HG03159 (cell line): ENCODE results near the gene CNBP.
"Not testable (repeated sequence)": the region's sequence is repeated elsewhere in the genome, so short reads cannot be mapped to it uniquely, and the experiment has no call there.

ENCODE experiments used
- ATAC-seq: cut with Tn5 transposase; IDR thresholded peaks from one replicate; pipeline ENCODE4 v1.9.1; 2021; ENCODE audit warnings: mild to moderate bottlenecking, moderate library complexity; ENCODE audit not compliant: unreplicated experiment

CNBP gene

DNA sequence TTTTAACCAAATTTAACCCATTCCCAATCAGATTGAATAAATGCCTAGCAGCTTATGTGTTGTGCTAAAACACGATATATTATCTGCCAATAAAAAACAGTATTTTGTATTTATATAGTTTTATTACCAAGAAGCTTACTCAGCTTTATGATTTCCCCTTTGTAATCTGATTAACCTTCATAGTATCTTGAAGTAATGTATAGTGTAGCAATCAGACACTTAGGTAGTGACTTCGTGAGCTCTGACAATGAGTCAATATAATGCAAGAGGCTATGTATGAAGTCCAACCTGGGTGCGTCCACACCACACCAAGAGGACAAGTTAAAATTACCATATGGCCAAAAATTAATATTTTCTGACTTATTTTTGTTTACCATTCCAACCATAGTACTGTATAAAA is 2.1 kb upstream of the CNBP start:
- no peak for ATAC-seq

DNA sequence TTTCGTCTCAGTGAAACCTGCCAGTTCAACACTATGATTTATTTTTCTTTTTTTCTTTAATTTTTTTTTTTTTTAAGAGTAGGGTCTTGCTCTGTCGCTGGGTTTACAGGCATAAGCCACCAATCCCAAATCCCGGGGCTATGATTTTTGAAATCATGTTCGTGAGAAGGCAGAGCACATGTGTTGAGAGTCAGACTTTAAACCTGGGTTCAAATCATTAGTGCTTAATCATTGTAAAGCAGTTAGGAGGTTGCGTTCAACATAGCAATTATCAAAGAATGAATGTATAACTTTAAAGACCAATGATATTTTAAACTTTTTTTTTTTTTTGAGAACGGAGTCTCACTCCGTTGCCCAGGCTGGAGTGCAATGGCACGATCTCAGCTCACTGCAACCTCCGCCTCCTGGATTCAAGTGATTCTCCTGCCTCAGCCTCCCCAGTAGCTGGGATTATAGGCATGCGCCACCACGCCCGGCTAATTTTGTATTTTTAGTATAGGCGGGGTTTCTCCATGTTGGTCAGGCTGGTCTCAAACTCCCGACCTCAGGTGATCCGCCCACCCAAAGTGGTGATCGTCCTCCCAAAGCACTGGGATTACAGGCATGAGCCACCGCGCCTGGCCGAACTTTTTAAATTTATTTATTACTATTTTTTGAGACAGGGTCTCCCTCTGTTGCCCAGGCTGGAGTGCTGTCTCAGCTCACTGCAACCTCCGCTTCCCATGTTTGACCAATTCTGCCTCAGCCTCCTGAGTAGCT is 1.3 kb upstream of the CNBP start:
- ATAC-seq, result not testable (repeated sequence)

DNA sequence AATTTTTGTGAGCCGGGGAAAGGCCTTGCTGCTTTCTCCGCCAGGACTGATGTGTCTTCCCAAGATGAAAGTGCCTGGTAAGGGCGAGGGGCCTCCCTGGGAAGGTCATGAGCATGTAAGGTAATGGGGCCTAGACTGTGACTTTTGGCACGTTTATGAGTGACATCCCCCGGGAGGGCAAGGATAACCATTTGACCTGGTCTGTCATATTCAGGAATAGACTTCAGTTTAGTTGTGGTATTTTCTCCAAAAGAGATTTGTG is 631 bp upstream of the CNBP start:
- peak; percentile 16 for ATAC-seq

DNA sequence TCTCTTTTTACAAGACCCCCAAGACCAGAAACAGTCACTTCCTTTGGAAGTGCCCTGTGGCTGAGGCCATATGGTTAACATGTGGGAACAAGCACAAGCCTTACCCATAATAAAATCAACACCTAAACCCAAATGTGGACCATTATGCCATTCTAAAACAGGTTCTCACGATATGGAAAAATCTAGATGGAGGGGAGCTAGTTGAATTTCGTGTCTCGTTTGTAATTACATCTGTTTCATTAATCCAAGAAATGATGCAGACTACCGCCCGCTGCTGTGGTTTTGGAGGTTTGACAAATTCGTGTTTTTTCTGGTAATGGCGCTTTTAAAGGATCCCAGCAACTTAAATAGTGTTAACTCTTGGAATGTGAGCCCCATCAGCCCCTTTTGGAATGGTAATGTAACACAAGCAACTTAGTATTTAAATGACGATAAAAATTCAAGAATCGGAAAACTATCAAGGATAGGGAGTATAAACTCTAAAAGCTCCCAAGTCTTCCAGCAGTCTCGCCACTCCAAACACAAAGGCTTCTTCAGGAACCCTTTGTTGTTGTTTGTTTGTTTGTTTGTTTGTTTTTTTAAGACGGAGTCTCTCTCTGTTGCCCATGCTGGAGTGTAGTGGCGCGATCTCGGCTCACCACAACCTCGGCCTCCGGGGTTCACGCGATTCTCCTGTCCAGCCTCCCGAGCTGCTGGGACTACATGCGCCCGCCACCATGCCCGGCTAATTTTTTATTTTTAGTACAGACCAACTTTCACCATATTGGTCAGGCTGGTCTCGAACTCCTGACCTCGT is 1.1 kb downstream of the CNBP start:
- no peak for ATAC-seq

DNA sequence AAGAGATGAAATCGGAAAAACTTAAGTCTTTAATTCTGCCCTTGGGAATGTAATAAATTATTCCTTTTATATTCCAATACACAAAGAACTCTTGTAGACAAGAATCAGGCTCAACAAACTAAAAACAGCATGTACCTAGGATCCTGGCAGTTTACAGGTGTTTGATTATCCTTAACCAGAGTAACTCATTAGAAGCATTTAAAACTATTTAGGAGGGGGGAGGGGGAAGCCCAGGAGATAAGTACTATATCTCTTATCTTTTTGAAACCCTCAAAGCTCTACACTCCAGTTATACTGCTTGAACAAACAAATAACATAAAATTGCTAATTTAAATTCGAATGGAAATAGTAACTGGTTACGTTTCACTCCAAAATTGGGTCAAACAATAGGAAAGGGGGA is 1.9 kb downstream of the CNBP start:
- no peak for ATAC-seq

DNA sequence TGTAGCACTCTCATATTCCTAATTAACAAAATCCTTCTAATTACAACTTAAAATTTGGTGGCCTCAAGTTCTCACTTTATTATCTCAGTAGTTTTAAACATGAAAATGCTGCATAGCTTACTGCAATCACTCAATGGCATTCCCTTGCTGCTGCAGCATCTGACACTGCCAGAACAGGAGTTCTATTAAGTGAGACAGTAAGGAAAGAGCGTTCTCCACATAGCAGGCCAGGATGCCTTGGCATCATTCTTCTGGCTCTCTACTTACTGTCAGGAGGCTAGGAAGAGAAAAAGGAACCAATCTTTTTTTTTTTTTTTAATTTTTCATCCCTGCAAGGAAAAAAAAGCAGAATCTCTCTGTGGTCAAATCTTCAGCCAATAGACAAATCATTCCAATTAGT is 3.2 kb downstream of the CNBP start:
- no peak for ATAC-seq

DNA sequence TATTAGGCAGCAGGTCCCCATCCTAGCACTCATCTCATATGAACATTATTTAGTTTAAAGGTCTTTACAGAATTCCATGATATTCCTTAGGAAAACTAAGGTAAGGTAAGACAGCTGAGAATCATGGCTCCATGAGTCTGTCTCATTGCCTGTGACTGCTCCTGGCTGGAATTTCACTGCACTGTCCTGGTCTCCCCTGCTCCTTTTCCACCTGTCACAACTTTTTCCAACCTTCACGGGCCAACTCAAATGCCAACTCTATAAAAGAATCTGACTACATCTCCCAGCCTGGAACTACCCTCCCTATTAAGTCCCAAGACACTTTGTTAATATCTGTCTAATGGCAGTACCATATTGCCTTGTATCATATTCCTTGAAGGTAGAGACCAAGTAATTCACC is 7.6 kb downstream of the CNBP start:
- ATAC-seq, result no peak

DNA sequence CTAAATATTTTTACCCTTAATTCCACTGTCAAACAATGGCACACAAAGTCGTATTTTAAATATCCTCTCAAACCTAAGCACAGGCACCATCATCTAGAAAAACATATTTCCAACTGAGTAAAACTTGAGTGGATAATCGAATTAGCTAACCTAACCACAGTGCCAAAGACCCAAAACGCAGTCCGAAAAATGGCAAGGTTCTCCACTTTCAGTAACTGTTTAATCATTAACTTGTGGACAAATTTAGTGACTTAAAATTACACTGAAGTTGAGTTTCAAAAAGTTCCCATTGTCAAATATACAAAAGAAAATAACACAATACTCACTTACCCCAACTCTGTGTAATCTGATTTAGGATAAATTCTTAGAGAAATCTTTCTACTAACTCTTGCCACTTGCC is 10.0 kb downstream of the CNBP start:
- no peak for ATAC-seq

DNA sequence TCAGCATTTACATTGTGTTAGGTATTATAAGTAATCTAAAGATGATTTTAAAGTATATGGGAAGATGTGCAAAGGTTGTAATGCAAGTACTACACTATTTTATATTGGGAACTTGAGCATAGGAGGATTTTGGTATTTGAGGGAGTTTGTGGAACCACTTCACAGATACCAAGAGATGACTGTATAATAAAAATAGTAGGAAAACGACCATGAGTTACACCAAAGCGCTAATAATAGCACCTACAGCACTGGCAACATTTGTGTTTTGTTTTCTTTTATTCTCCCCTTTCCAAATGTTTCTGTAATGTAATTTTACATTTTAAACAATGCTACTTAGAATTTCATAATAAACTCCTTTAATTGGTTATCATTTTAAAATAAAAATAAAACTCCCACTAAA is 10.5 kb downstream of the CNBP start:
- no peak for ATAC-seq

DNA sequence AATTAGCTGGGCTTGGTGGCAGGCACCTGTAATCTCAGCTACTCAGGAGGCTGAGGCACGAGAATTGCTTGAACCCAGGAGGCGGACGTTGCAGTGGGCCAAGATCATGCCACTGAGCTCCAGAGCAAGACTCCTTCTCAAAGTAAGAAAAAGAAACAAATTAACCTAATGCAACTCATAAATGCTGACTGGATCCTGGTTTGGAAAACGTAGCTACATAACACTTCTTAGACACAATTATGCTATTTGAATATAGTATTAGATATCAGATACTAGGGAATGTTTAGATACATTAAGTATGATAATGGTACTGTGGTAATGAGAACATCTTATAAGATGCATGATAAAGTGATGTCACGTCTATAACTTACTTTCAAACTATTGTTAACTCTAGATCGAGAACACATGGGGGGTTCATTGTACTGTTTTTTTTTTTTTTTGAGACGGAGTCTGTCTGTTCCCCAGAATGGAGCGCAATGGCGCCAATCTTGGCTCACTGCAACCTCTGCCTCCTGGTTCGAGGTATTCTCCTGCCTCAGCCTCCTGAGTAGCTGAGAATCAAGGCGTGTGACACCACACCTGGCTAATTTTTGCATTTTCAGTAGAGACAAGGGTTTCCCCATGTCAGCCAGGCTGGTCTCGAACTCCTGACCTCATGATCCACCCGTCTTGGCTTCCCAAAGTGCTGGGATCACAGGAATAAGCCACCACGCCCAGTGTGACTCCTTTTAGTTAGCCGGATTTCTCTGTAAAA is 16.9 kb downstream of the CNBP start:
- no peak for ATAC-seq

DNA sequence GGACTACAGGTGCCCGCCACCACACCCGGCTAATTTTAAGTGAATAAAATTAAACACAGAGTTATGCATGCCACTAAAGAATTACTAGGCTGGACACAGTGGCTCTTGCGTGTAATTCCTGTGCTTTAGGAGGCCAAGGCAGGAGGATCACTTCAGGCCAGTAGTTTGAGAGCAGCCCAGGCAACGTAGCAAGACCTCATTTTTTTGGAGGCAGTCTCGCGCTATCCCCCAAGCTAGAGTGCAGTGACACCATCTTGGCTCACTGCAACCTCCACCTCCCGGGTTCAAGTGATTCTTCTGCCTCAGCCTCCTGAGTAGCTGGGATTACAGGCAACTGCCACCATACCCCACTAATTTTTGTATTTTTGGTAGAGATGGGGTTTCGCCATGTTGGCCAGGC is 18.1 kb downstream of the CNBP start:
- ATAC-seq, result not testable (repeated sequence)

DNA sequence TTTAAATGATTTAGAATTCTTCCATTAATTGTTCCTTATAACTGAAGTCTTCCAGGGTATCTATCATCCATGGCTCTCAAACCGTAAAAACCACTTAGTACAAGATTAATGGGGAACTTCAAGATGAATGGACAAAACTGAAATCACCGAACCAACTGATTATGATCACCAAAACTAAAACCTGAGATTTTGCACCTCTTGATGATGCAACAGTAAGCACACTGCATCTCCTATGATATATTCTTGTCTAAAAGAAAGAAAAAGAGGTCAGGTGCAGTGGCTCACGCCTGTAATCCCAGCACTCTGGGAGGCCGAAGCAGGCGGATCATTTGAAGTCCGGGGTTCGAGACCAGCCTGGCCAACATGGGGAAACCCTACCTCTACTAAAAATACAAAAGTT is 19.2 kb downstream of the CNBP start:
- no peak for ATAC-seq

DNA sequence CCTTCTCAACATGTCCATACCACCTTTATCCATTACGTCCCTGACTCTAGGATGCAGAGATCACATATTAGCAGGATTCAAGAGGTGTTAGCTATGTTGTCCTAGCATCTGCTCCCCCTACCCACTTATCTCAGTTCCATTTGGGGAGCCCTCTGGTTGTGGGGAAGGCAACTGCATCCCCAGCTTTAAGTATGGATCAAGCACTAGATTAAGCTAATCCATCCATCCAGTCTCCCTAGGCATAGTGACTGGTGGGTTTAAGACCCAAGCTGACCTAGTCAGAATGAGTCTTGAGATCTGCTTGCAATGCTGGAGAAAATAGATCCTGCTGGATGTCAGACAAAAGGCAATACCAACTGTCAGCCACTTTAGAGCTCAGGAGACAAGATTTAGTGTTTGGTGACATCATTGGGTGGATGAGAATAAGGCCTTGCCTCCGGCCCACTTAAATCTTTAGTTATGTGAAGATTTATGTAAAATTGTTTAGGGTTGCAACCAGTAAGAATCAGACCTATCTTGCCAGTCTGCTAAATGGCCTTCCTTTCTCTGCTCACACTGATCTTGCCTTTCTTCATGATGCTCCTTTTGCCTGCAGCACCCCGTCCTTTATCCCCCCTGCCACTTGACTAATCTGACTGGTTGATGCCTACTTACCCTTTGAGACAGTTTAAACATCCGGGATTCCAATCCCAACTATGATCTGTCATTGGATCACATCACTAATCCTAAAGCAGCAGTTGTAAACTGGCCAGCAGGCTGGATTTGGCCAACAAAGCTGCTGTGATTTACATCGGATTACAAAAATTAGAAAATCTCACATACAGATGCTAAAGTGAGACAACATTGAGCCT is 20.7 kb downstream of the CNBP start:
- ATAC-seq, result no peak

DNA sequence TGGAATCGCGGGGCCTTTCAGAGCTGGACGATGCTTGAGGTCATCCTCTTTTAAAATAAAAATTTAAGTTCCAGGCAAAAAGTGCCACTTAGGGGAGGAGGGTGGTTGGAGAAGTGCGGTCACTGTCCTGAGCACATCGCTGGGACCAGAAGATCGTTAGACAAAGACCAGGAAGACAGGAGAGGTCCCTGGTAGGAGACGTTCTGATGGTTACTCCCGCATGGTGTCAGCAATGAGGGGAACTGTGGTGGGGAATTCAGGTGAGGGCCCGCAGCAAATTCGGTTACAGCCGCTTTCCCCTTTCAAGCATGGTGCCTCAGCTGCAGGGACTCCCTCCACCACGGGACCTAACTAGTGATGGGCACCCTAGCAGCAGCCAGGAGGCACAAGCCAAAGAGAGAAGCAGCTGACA is 21.8 kb downstream of the CNBP start:
- no peak for ATAC-seq

DNA sequence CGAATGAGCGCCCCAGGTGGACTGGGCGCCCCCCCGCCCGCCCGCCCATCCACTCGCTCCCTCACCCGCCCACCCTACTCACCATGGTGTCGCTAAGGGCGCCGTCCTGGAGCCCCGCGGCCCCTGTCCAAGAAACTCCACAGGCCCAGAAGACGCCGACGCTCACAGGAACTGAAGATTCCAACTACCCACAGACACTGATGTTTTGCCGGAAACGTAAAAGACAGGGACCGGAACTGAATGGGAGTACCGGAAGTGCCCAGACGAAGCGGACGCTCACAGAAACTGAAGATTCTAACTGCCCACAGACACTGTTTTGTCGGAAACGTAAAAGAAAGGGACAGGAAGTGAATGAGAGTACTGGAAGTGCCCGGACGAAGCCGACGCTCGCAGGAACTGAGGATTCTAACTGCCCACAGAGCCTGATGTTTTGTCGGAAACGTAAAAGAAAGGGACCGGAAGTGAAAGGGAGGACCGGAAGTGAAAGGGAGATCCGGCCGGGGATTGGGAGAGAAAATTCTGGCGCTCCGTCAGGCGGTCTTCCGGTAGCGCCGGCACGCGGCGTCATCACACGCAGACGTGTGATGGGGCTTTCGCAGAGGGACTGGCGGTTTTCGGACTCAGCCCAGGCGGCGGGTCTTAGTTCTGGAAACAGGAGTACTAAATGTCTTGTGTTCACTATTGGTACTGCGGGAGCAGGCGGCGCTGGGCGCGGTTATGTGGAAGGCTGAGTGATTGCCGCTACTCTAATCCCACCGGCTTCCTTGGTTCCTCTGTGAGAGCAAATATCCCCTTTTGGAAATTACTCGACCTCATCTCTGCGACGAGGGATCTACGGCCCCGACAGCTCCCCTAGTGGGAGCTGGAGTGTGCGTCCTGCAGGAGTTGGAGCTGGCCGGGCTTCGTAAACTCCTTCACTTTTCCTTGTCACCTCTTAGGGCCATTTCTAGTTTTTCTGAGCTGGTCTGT is 22.5 kb downstream of the CNBP start, which contains the start of gene ISY1:
Gene ISY1 (minus strand): TSS at position 173 of the 969 bp plus-strand sequence. CDS start 88 bp downstream, at position 85.
- ATAC-seq, result peak; percentile 78

DNA sequence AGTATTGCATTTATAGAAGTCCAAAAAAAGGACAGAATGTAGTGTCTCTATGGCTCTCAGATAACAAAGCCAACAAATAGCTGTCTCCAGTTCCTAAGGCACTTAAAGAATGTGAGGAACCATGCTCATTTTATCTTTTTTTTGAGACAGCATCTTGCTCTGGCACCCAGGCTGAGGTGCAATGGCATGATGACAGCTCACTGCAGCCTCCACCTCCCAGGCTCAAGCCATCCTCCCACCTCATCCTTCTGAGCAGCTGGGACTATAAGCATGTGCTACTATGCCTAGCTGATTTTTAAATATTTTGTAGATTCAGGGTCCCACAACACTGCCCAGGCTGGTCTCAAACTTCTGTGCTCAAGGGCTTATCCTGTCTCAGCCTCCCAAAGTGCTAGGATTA is 38.9 kb downstream of the CNBP start:
- no peak for ATAC-seq

DNA sequence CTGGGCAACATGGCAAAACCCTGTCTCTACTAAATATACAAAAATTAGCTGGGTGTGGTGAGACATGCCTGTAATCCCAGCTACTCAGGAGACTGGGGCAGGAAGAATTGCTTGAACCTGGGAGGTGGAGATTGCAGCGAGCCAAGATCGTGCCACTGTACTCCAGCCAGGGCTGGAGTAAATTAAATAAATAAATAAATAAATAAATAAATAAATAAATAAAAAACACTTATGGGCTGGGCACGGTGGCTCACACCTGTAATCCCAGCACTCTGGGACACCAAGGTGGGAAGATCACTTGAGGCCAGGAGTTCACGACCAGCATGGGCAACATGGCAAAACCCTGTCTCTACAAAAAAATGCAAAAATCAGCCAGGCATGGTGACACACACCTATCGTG is 42.7 kb downstream of the CNBP start:
- not testable (repeated sequence) for ATAC-seq

DNA sequence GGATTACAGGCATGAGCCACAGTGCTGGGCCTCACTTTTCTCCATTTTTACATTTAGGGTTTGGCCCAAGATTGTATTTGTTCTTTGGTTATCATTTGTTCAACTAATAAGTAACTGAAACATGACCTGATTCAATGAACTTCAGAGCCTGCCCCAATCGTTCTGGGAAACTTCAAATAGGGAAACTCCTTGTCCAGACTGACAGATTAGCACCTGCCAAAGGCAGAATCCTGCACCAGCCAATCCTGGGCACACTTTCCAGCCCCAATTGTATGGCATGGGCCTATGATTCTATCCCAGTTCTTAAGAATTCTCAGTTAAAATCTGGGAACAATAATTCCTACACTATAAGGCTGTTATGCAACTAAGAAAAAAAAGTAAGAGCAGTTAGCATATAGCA is 43.8 kb downstream of the CNBP start:
- no peak for ATAC-seq

DNA sequence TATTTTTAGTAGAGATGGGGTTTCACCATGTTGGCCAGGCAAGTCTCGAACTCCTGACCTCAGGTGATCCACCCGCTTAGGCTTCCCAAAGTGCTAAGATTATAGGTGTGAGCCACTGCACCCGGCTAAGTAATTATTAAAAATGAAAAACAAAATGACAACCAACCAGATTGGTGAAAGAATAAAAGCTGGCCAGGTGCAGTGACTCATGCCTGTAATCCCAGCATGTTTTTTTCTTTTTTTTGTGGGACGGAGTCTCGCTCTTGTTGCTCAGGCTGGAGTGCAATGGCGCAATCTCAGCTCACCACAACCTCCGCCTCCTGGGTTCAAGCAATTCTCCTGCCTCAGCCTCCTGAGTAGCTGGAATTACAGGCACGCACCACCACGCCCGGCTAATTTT is 47.4 kb downstream of the CNBP start:
- not testable (repeated sequence) for ATAC-seq
